GM20431 (cell line): ENCODE results near the gene P2RY10.
"Not testable (repeated sequence)": the region's sequence is repeated elsewhere in the genome, so short reads cannot be mapped to it uniquely, and the experiment has no call there.

Source experiments
- in situ Hi-C: fragments of 300-500 bp; cut with MseI, MboI; formaldehyde crosslinking; loops from one replicate; pipeline ENCODE4 v1.15.0; 2020; ENCODE audit warnings: low sequenced_read_pairs; ENCODE audit not compliant: unreplicated experiment

Gene P2RY10

GRCh38 chrX:78945186-78945912 lies at the start of gene P2RY10:
P2RY10 (plus strand) TSS chrX:78945391; CDS start chrX:78960521, 15,130 bp downstream.
- in situ Hi-C loops: loop anchor here (25.0 kb wide), 1 partner anchor 342 kb away; no protein-coding TSS in a partner anchor

GRCh38 chrX:78922754-78923153 lies 22.4 kb upstream of the P2RY10 start:
- in situ Hi-C loops: no loop called here

GRCh38 chrX:78923198-78924015 lies 21.8 kb upstream of the P2RY10 start:
- in situ Hi-C loops: no loop called here

GRCh38 chrX:78931814-78932213 lies 13.4 kb upstream of the P2RY10 start:
- in situ Hi-C loops: loop anchor here (25.0 kb wide), 1 partner anchor 355 kb away; no protein-coding TSS in a partner anchor

- in situ Hi-C loops: loop anchor here (25.0 kb wide), 1 partner anchor 352 kb away; no protein-coding TSS in a partner anchor
Observed at GRCh38 chrX:78934866-78935265, 10.3 kb upstream of the P2RY10 start.

GRCh38 chrX:78944351-78944750 lies 840 bp upstream of the P2RY10 start:
- in situ Hi-C loops: loop anchor here (25.0 kb wide), 1 partner anchor 343 kb away; no protein-coding TSS in a partner anchor

GRCh38 chrX:78946178-78946931 lies 1.2 kb downstream of the P2RY10 start:
- in situ Hi-C loops: loop anchor here (25.0 kb wide), 1 partner anchor 341 kb away; no protein-coding TSS in a partner anchor

GRCh38 chrX:78950009-78950835 lies 5.0 kb downstream of the P2RY10 start:
- in situ Hi-C loops: no loop called here

GRCh38 chrX:78957049-78957767 lies 12.0 kb downstream of the P2RY10 start:
- in situ Hi-C loops: no loop called here

- in situ Hi-C loops: no loop called here
Observed at GRCh38 chrX:78957768-78958130, 12.6 kb downstream of the P2RY10 start.

- in situ Hi-C loops: no loop called here
Observed at GRCh38 chrX:78958419-78959116, 13.4 kb downstream of the P2RY10 start.

- in situ Hi-C loops: no loop called here
Observed at GRCh38 chrX:78960888-78961287, 15.7 kb downstream of the P2RY10 start.

- in situ Hi-C loops: no loop called here
Observed at GRCh38 chrX:78964598-78964997, 19.4 kb downstream of the P2RY10 start.

- in situ Hi-C loops: no loop called here
Observed at GRCh38 chrX:78979789-78980464, 34.7 kb downstream of the P2RY10 start.

GRCh38 chrX:78989349-78989748 lies 44.2 kb downstream of the P2RY10 start:
- in situ Hi-C loops: no loop called here

- in situ Hi-C loops: no loop called here
Observed at GRCh38 chrX:78997870-78998558, 52.8 kb downstream of the P2RY10 start.

- in situ Hi-C loops: not testable (repeated sequence)
Observed at GRCh38 chrX:79007540-79007939, 62.3 kb downstream of the P2RY10 start.
